H1 (cell line): Measurements from ENCODE around the gene C3orf80. TPM values are rescaled to one million over a fixed set of nuclear protein-coding genes. Genes with fewer than 3 reads are reported as not detected.

Experiments used
- CTCF ChIA-PET: fragments of 300-600 bp; sonication (Branson Sonifier 250); formaldehyde crosslinking; loops from one replicate; lab custom pipeline; 2021; ENCODE audit not compliant: partially characterized antibody; lab: Charles Lee
- POLR2A ChIA-PET: fragments of 300-600 bp; sonication (Branson Sonifier 250); formaldehyde crosslinking; loops from one replicate; lab custom pipeline; 2021; ENCODE audit warnings: inconsistent platforms; ENCODE audit not compliant: partially characterized antibody; lab: Charles Lee
- DNase-seq, 2 experiments: peaks; one replicate each; pipeline versions ENCODE4 v3.0.0 to v3.0.0-alpha.2; 2010 to 2022; ENCODE audit warnings: low spot score in 2 of 2, low read depth in 1 of 2, mixed read lengths in 1 of 2
- FAIRE-seq: peaks from 2 replicates; lab custom pipeline; 2011; peaks lifted over from hg19 to GRCh38; lab: Jason Lieb, UNC
- H2AFZ ChIP-seq: 2 replicates; pipeline ENCODE4 v1.8.1; 2012; ENCODE audit warnings: low read length, inconsistent platforms
- H2AK5ac ChIP-seq: 2 replicates; pipeline ENCODE4 v1.6.1; 2013; ENCODE audit warnings: low read depth, low read length
- H2BK120ac ChIP-seq: replicated peaks from 2 replicates; pipeline ENCODE3; 2013; ENCODE audit warnings: low read depth, low read length, inconsistent platforms
- H2BK12ac ChIP-seq: 2 replicates; pipeline ENCODE4 v1.6.1; 2013; ENCODE audit warnings: low read depth, low read length
- H2BK15ac ChIP-seq: 2 replicates; pipeline ENCODE4 v1.6.1; 2013; ENCODE audit warnings: low read length
- H2BK20ac ChIP-seq: 2 replicates; pipeline ENCODE4 v1.6.1; 2013; ENCODE audit warnings: low read length
- H2BK5ac ChIP-seq: 2 replicates; pipeline ENCODE4 v1.6.1; 2013; ENCODE audit warnings: low read depth, low read length
- H3K14ac ChIP-seq: 2 replicates; pipeline ENCODE4 v1.6.1; 2013; ENCODE audit warnings: inconsistent platforms; ENCODE audit not compliant: insufficient read length
- H3K18ac ChIP-seq: 2 replicates; pipeline ENCODE4 v1.6.1; 2013; ENCODE audit warnings: low read length; ENCODE audit errors: extremely low read depth
- H3K23ac ChIP-seq: 2 replicates; pipeline ENCODE4 v1.6.1; 2013; ENCODE audit warnings: inconsistent platforms; ENCODE audit not compliant: insufficient read length
- H3K23me2 ChIP-seq: 2 replicates; pipeline ENCODE4 v1.6.1; 2013; ENCODE audit warnings: low read depth, low read length
- H3K27ac ChIP-seq: 2 replicates; pipeline ENCODE4 v1.6.1; 2011; ENCODE audit warnings: low read depth, low read length, inconsistent platforms
- H3K27me3 ChIP-seq, 4 experiments: replicated peaks in 1 of 4; 1 replicate in 1 of 4; 2 replicates in 3 of 4; pipeline versions ENCODE4 v1.6.1 to v1.8.1; 2011 to 2013; ENCODE audit warnings: low read length in 3 of 4, mild to moderate bottlenecking in 3 of 4, inconsistent platforms in 2 of 4, mixed read lengths in 2 of 4, moderate library complexity in 1 of 4; ENCODE audit not compliant: control insufficient read depth in 3 of 4, insufficient read depth in 3 of 4; ENCODE audit errors: extremely low read depth in 1 of 4
- H3K36me3 ChIP-seq, 4 experiments: 2 replicates each; pipeline versions ENCODE4 v1.6.1 to v1.8.1; 2011 to 2013; ENCODE audit warnings: mild to moderate bottlenecking in 4 of 4, low read length in 3 of 4, moderate library complexity in 2 of 4, control low read depth in 1 of 4, inconsistent platforms in 1 of 4; ENCODE audit not compliant: insufficient read depth in 4 of 4, control insufficient read depth in 2 of 4
- H3K4ac ChIP-seq: replicated peaks from 2 replicates; pipeline ENCODE3; 2013; ENCODE audit warnings: low read length, low read depth, mixed read lengths, inconsistent platforms; ENCODE audit not compliant: insufficient read length
- H3K4me1 ChIP-seq, 4 experiments: replicated peaks in 1 of 4; 1 replicate in 1 of 4; 2 replicates in 3 of 4; pipeline versions ENCODE4 v1.6.1 to v1.8.1; 2011 to 2013; ENCODE audit warnings: low read length in 3 of 4, inconsistent platforms in 2 of 4, mixed read lengths in 1 of 4; ENCODE audit not compliant: insufficient read depth in 4 of 4, control insufficient read depth in 3 of 4
- H3K4me2 ChIP-seq, 2 experiments: 2 replicates each; pipeline versions ENCODE4 v1.6.1 to v1.8.1; 2011 to 2013; ENCODE audit warnings: low read depth in 2 of 2, low read length in 2 of 2, control low read depth in 1 of 2, inconsistent platforms in 1 of 2, mild to moderate bottlenecking in 1 of 2; ENCODE audit not compliant: insufficient read depth in 1 of 2
- H3K4me3 ChIP-seq, 4 experiments: fragments of 200-600, 300-600 bp in 1 of 4; sonication (generic), shearing (Covaris generic), sonication (Bioruptor Twin) in 1 of 4; 2 replicates each; pipeline versions ENCODE4 v1.5.1 to v1.8.1; 2011 to 2016; ENCODE audit warnings: low read length in 4 of 4, low read depth in 3 of 4, control low read depth in 2 of 4, inconsistent platforms in 2 of 4, mild to moderate bottlenecking in 2 of 4, mixed read lengths in 1 of 4, moderate library complexity in 1 of 4; ENCODE audit not compliant: insufficient read depth in 2 of 4; ENCODE audit errors: extremely low read depth in 1 of 4
- H3K56ac ChIP-seq: replicated peaks from 2 replicates; pipeline ENCODE3; 2013; ENCODE audit warnings: low read depth, mild to moderate bottlenecking, mixed read lengths, low read length, inconsistent platforms; ENCODE audit not compliant: insufficient read length
- H3K79me1 ChIP-seq: 2 replicates; pipeline ENCODE4 v1.6.1; 2013; ENCODE audit warnings: low read depth, low read length, control low read depth
- H3K79me2 ChIP-seq, 2 experiments: 2 replicates each; pipeline versions ENCODE4 v1.6.1 to v1.8.1; 2012 to 2013; ENCODE audit warnings: low read length in 2 of 2, mild to moderate bottlenecking in 2 of 2, inconsistent platforms in 1 of 2; ENCODE audit not compliant: insufficient read depth in 2 of 2, control insufficient read depth in 1 of 2
- H3K9ac ChIP-seq, 4 experiments: replicated peaks in 1 of 4; 1 replicate in 1 of 4; 2 replicates in 3 of 4; pipeline versions ENCODE4 v1.6.1 to v1.8.1; 2011 to 2013; ENCODE audit warnings: low read depth in 3 of 4, low read length in 3 of 4, control low read depth in 2 of 4, mild to moderate bottlenecking in 2 of 4, moderate library complexity in 2 of 4, inconsistent platforms in 1 of 4; ENCODE audit errors: extremely low read depth in 1 of 4
- H3K9me3 ChIP-seq, 2 experiments: 2 replicates each; pipeline versions ENCODE4 v1.6.1 to v1.8.1; 2012 to 2013; ENCODE audit warnings: mild to moderate bottlenecking in 2 of 2, moderate library complexity in 2 of 2, control low read depth in 1 of 2, inconsistent platforms in 1 of 2, low read depth in 1 of 2, low read length in 1 of 2, mixed read lengths in 1 of 2; ENCODE audit not compliant: insufficient read depth in 2 of 2
- H4K20me1 ChIP-seq, 2 experiments: replicated peaks in 1 of 2; 2 replicates each; pipeline versions ENCODE3 to v1.8.1; 2011 to 2013; ENCODE audit warnings: inconsistent platforms in 2 of 2, low read length in 2 of 2, mild to moderate bottlenecking in 1 of 2; ENCODE audit not compliant: insufficient read depth in 2 of 2, control insufficient read depth in 1 of 2
- H4K5ac ChIP-seq: 2 replicates; pipeline ENCODE4 v1.6.1; 2013; ENCODE audit warnings: low read length, low read depth, mixed read lengths, inconsistent platforms; ENCODE audit not compliant: insufficient read length
- H4K8ac ChIP-seq: 2 replicates; pipeline ENCODE4 v1.8.0; 2013; ENCODE audit warnings: mild to moderate bottlenecking, moderate library complexity, low read length, inconsistent platforms; ENCODE audit not compliant: insufficient read depth; ENCODE audit errors: extremely low read depth
- H4K91ac ChIP-seq: replicated peaks from 2 replicates; pipeline ENCODE3; 2013; ENCODE audit warnings: low read length, mixed read lengths, inconsistent platforms; ENCODE audit not compliant: insufficient read length
- BCL11A ChIP-seq, 2 experiments: IDR thresholded peaks; one replicate each; pipeline ENCODE4 v1.6.1; 2011; ENCODE audit warnings: low read depth in 2 of 2, low read length in 2 of 2, mild to moderate bottlenecking in 2 of 2
- CBX5 ChIP-seq: fragments of 300-800, 300-1000 bp; sonication (generic); IDR thresholded peaks from 2 replicates; pipeline ENCODE4 v1.7.1; 2016; ENCODE audit warnings: antibody characterized with exemption, low read length, low read depth
- CHD1 ChIP-seq: IDR thresholded peaks from 2 replicates; pipeline ENCODE4 v1.6.1; 2012; ENCODE audit warnings: low read depth, low read length, improper control_type of control experiment
- CTBP2 ChIP-seq: IDR thresholded peaks from 2 replicates; pipeline ENCODE4 v1.7.0; 2011; ENCODE audit warnings: borderline replicate concordance, mild to moderate bottlenecking, moderate library complexity, mixed read lengths, low read length; ENCODE audit not compliant: insufficient read depth, insufficient read length
- NANOG ChIP-seq: IDR thresholded peaks from 2 replicates; pipeline ENCODE4 v1.6.1; 2011; ENCODE audit warnings: low read length, low read depth, mild to moderate bottlenecking, inconsistent platforms; ENCODE audit not compliant: insufficient read depth, poor library complexity, severe bottlenecking
- POLR2A ChIP-seq, 2 experiments: IDR thresholded peaks; 1 replicate in 1 of 2; 2 replicates in 1 of 2; pipeline ENCODE4 v1.6.1; 2011; ENCODE audit warnings: low read depth in 2 of 2, low read length in 2 of 2, mild to moderate bottlenecking in 2 of 2; ENCODE audit errors: control extremely low read depth in 1 of 2
- RFX5 ChIP-seq: IDR thresholded peaks from 2 replicates; pipeline ENCODE4 v1.6.1; 2011; ENCODE audit warnings: low read depth, low read length, improper control_type of control experiment, borderline replicate concordance
- SIN3A ChIP-seq, 2 experiments: IDR thresholded peaks in 1 of 2; conservative IDR thresholded peaks in 1 of 2; 2 replicates each; pipeline ENCODE4 v1.6.1; 2011 to 2012; ENCODE audit warnings: low read length in 2 of 2, improper control_type of control experiment in 1 of 2, low read depth in 1 of 2, mild to moderate bottlenecking in 1 of 2
- SIRT6 ChIP-seq: IDR thresholded peaks from one replicate; pipeline ENCODE4 v1.7.1; 2012; ENCODE audit warnings: low read length, inconsistent platforms
- SRF ChIP-seq: IDR thresholded peaks from 2 replicates; pipeline ENCODE4 v1.6.1; 2011; ENCODE audit warnings: mild to moderate bottlenecking, low read depth, low read length, moderate library complexity
- SUZ12 ChIP-seq: fragments of 200-600 bp; sonication (generic); IDR thresholded peaks from 2 replicates; pipeline ENCODE4 v1.6.1; 2012; ENCODE audit warnings: mild to moderate bottlenecking, inconsistent platforms, low read length, moderate library complexity, mixed read lengths
- USF2 ChIP-seq: IDR thresholded peaks from 2 replicates; pipeline ENCODE4 v1.6.1; 2011; ENCODE audit warnings: low read length, improper control_type of control experiment
- WGBS, 2 experiments: shearing (Covaris generic) in 1 of 2; methylation state at CpG; one replicate each; pipeline versions ENCODE4 v1.1.6 to v1.1.7; 2013 to 2015; ENCODE audit warnings: low lambda C conversion rate in 2 of 2, mixed read lengths in 2 of 2, inconsistent platforms in 1 of 2, low coverage in 1 of 2, missing lambda C conversion rate in 1 of 2; ENCODE audit not compliant: insufficient replicate concordance in 2 of 2, insufficient coverage in 1 of 2, insufficient read length in 1 of 2; ENCODE audit errors: extremely low coverage in 1 of 2, missing lambda C conversion rate in 1 of 2; 5-methylcytosine and 5-hydroxymethylcytosine counted together
- polyA plus RNA-seq, 7 experiments: library from polyadenylated mRNA; depleted of rRNA in 3 of 7; stranded (reverse) in 5 of 7; unstranded in 2 of 7; fragments of >200 nt in 5 of 7; fragments of 200-250 nt in 2 of 7; gene quantifications; 1 replicate in 5 of 7; 2 replicates in 1 of 7; 4 replicates in 1 of 7; pipeline versions ENCODE4 v1.2.1 to v1.2.3, GENCODE V29; 2011 to 2013; ENCODE audit warnings: missing spikeins in 2 of 7, mixed read lengths in 2 of 7
- total RNA-seq: library from RNA; stranded (reverse); fragmentation: NEBNext Ultra II Directional; extraction: Animal tissue kit (Norgen Biotek cat#: 25700); gene quantifications from 2 replicates; pipeline ENCODE4 v1.2.1, GENCODE V29; 2021

C3orf80 gene
- total and polyA plus RNA-seq, 2 of the 8 experiments (the other 6 are each of a cell fraction or from before 2014, with no cell fraction given), result 0.57 to 1.1 TPM

- no peaks in the 10 kb centered on the region for H3K9me3 ChIP-seq
- H3K4me3 ChIP-seq, result no peak overlapping the region
- no peak for FAIRE-seq
Observed at GRCh38 chr3:160259589-160259988, 34.4 kb downstream of the C3orf80 start.

More at GRCh38 chr3:160259589-160259988, 34.4 kb downstream of the C3orf80 start:
- Histone ChIP-seq H2BK120ac (no peak overlapping the region), H3K79me2 (no peaks in the 10 kb centered on the region), H3K18ac (no peak overlapping the region), H2BK15ac (no peak overlapping the region), H3K4me1 (no peaks in the 10 kb centered on the region), H3K27me3 (no peaks in the 10 kb centered on the region), H2BK20ac (no peak overlapping the region), H3K27ac (no peak overlapping the region), H2BK12ac (no peak overlapping the region), H4K5ac (no peak overlapping the region), H4K91ac (no peak overlapping the region), H3K4ac (no peak overlapping the region), H3K4me2 (no peak overlapping the region), H3K36me3 (no peaks in the 10 kb centered on the region), H2BK5ac (no peak overlapping the region), H3K23me2 (no peaks in the 10 kb centered on the region), H2AK5ac (no peak overlapping the region), H4K8ac (no peak overlapping the region), H3K56ac (no peak overlapping the region), H3K14ac (no peak overlapping the region), H3K79me1 (no peaks in the 10 kb centered on the region), H4K20me1 (no peaks in the 10 kb centered on the region), H3K9ac (no peak overlapping the region), H2AFZ (no peak overlapping the region), H3K23ac (no peak overlapping the region)
- 85% methylated on average over 1 of the region's 1 CpG; no CpG with 5 or more reads in 1 of the 2 experiments for WGBS, 2 experiments
- ChIA-PET POLR2A (no interaction called here), CTCF (interaction anchor here (0.6 to 1.4 kb wide), 2 partner anchors 19 to 119 kb away, joined by 3 read pairs; no protein-coding TSS in a partner anchor)
- no peak for DNase-seq
- no peak for TF ChIP-seq USF2
- TF ChIP-seq RFX5, result no peak
- no peak for TF ChIP-seq SIN3A (conservative IDR thresholded peaks at IDR 0.05 in 1 of 2, IDR thresholded peaks at IDR 0.05 in 1 of 2; ENCODE audit: low read depth in 1 of 2, low read length in 2 of 2)
- no peak for TF ChIP-seq SIRT6
- TF ChIP-seq POLR2A (IDR thresholded peaks at IDR 0.05; ENCODE audit: control extremely low read depth in 1 of 2, low read depth in 2 of 2, low read length in 2 of 2), result no peak
- no peak for TF ChIP-seq SUZ12
- TF ChIP-seq CHD1, result no peak
- TF ChIP-seq CBX5, result no peak
- TF ChIP-seq SRF, result no peak
- TF ChIP-seq NANOG, result no peak
- TF ChIP-seq BCL11A (IDR thresholded peaks at IDR 0.05; ENCODE audit: low read depth in 2 of 2, low read length in 2 of 2), result no peak
- TF ChIP-seq CTBP2, result no peak
